ENCODE measurements around the gene SLC7A1. TPM values are rescaled to one million over a fixed set of nuclear protein-coding genes. Genes with fewer than 3 reads are reported as not detected.

The SLC7A1 gene
- total RNA-seq, 1 donor from 2014 or later = 43.2 TPM

GRCh38 chr13:29513981-29514719 is 81.3 kb downstream of the SLC7A1 start:
- intact Hi-C loops (cut with DNase I) = loop anchor here (10.0 kb wide), 1 partner anchor 241 kb away; no protein-coding TSS in a partner anchor
- no peak for TF ChIP-seq POLR2A (IDR thresholded peaks at IDR 0.05)
- no peak for TF ChIP-seq POLR2AphosphoS5 (IDR thresholded peaks at IDR 0.05; ENCODE audit: insufficient read depth in 1 of 2, low read depth in 1 of 2)
- TF ChIP-seq, protein P1, sequence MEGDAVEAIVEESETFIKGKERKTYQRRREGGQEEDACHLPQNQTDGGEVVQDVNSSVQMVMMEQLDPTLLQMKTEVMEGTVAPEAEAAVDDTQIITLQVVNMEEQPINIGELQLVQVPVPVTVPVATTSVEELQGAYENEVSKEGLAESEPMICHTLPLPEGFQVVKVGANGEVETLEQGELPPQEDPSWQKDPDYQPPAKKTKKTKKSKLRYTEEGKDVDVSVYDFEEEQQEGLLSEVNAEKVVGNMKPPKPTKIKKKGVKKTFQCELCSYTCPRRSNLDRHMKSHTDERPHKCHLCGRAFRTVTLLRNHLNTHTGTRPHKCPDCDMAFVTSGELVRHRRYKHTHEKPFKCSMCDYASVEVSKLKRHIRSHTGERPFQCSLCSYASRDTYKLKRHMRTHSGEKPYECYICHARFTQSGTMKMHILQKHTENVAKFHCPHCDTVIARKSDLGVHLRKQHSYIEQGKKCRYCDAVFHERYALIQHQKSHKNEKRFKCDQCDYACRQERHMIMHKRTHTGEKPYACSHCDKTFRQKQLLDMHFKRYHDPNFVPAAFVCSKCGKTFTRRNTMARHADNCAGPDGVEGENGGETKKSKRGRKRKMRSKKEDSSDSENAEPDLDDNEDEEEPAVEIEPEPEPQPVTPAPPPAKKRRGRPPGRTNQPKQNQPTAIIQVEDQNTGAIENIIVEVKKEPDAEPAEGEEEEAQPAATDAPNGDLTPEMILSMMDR (IDR thresholded peaks at IDR 0.05) = no peak
- H3K9me3 ChIP-seq = no peaks in the 10 kb centered on the region
- peaks cover 0 to 29% of the 10 kb centered on the region in 2 donors for H3K36me3 ChIP-seq
- H3K27me3 ChIP-seq = no peaks in the 10 kb centered on the region
- peak overlapping the region; percentile 60 for H3K27ac ChIP-seq
- peaks cover 14% of the 10 kb centered on the region for H3K4me1 ChIP-seq
- no peak overlapping the region for H3K4me3 ChIP-seq
- DNase-seq (ENCODE audit: extremely low spot score in 2 of 2) = no peak

- H3K27ac ChIP-seq = peak overlapping the region; percentile 60
- no peaks in the 10 kb centered on the region for H3K9me3 ChIP-seq
- TF ChIP-seq, protein P1 (IDR thresholded peaks at IDR 0.05) = no peak
- no peak for TF ChIP-seq POLR2AphosphoS5 (IDR thresholded peaks at IDR 0.05; ENCODE audit: insufficient read depth in 1 of 2, low read depth in 1 of 2)
- no peak for TF ChIP-seq POLR2A (IDR thresholded peaks at IDR 0.05)
- no peak for DNase-seq (ENCODE audit: extremely low spot score in 2 of 2)
- intact Hi-C loops (cut with DNase I) = loop anchor here (10.0 kb wide), 1 partner anchor 242 kb away; no protein-coding TSS in a partner anchor
- no peak overlapping the region for H3K4me3 ChIP-seq
- H3K36me3 ChIP-seq = peaks cover 0 to 29% of the 10 kb centered on the region in 2 donors
- H3K27me3 ChIP-seq = no peaks in the 10 kb centered on the region
- peaks cover 21% of the 10 kb centered on the region for H3K4me1 ChIP-seq
Observed at GRCh38 chr13:29513002-29513980, 82.2 kb downstream of the SLC7A1 start.

GRCh38 chr13:29511980-29512379 is 83.5 kb downstream of the SLC7A1 start:
- peaks cover 34% of the 10 kb centered on the region for H3K4me1 ChIP-seq
- no peaks in the 10 kb centered on the region for H3K27me3 ChIP-seq
- no peaks in the 10 kb centered on the region for H3K9me3 ChIP-seq
- H3K4me3 ChIP-seq = no peak overlapping the region
- peaks cover 0 to 21% of the 10 kb centered on the region in 2 donors for H3K36me3 ChIP-seq
- TF ChIP-seq POLR2A (IDR thresholded peaks at IDR 0.05) = no peak
- TF ChIP-seq POLR2AphosphoS5 (IDR thresholded peaks at IDR 0.05; ENCODE audit: insufficient read depth in 1 of 2, low read depth in 1 of 2) = peak; percentile 75 to 79
- H3K27ac ChIP-seq = peak overlapping the region; percentile 67
- peak in 1 of 2 donors; percentile 96 for DNase-seq (ENCODE audit: extremely low spot score in 2 of 2)
- intact Hi-C loops (cut with DNase I) = loop anchor here (10.0 kb wide), 1 partner anchor 243 kb away; no protein-coding TSS in a partner anchor

- Histone ChIP-seq H3K27me3 (no peaks in the 10 kb centered on the region), H3K27ac (peak overlapping the region; percentile 67), H3K9me3 (no peaks in the 10 kb centered on the region), H3K4me1 (peaks cover 36% of the 10 kb centered on the region), H3K4me3 (no peak overlapping the region), H3K36me3 (peaks cover 0 to 14% of the 10 kb centered on the region in 2 donors)
- intact Hi-C loops (cut with DNase I) = loop anchor here (10.0 kb wide), 1 partner anchor 244 kb away; no protein-coding TSS in a partner anchor
- TF ChIP-seq POLR2A (IDR thresholded peaks at IDR 0.05) = no peak
- no peak for TF ChIP-seq POLR2AphosphoS5 (IDR thresholded peaks at IDR 0.05; ENCODE audit: insufficient read depth in 1 of 2, low read depth in 1 of 2)
- TF ChIP-seq, protein P1 (IDR thresholded peaks at IDR 0.05) = no peak
- DNase-seq (ENCODE audit: extremely low spot score in 2 of 2) = no peak
Observed at GRCh38 chr13:29511106-29511796, 84.2 kb downstream of the SLC7A1 start.

Measured in vagina (tissue), 2 donors.